C4-2B (cell line): ENCODE results near the gene ECHS1.

Experiments
- H3K27ac ChIP-seq: fragments of 450-650 bp; 2 replicates; pipeline ENCODE4 v1.5.1; 2017
- CTCF ChIP-seq: fragments of 450-650 bp; conservative IDR thresholded peaks from 2 replicates; pipeline ENCODE4 v1.5.1; 2017; ENCODE audit warnings: mild to moderate bottlenecking
- ZFX ChIP-seq: fragments of 450-650 bp; IDR thresholded peaks from 2 replicates; pipeline ENCODE4 v1.6.1; 2017

The ECHS1 gene

GRCh38 chr10:133336118-133336576 is 37.0 kb downstream of the ECHS1 start:
- TF ChIP-seq CTCF, result no peak
- no peak for TF ChIP-seq ZFX
- H3K27ac ChIP-seq, result no peak overlapping the region

GRCh38 chr10:133335246-133336117 is 37.7 kb downstream of the ECHS1 start:
- TF ChIP-seq CTCF, result no peak
- TF ChIP-seq ZFX, result no peak
- H3K27ac ChIP-seq, result no peak overlapping the region

GRCh38 chr10:133334503-133335245 is 38.5 kb downstream of the ECHS1 start:
- TF ChIP-seq ZFX, result no peak
- TF ChIP-seq CTCF, result no peak
- H3K27ac ChIP-seq, result no peak overlapping the region

- no peak overlapping the region for H3K27ac ChIP-seq
- no peak for TF ChIP-seq ZFX
- TF ChIP-seq CTCF, result no peak
Observed at GRCh38 chr10:133332936-133333699, 40.0 kb downstream of the ECHS1 start.

GRCh38 chr10:133329491-133330202 is 43.5 kb downstream of the ECHS1 start:
- TF ChIP-seq ZFX, result no peak
- TF ChIP-seq CTCF, result peak; percentile 99
- no peak overlapping the region for H3K27ac ChIP-seq

- no peak for TF ChIP-seq CTCF
- TF ChIP-seq ZFX, result no peak
- no peak overlapping the region for H3K27ac ChIP-seq
Observed at GRCh38 chr10:133328358-133329343, 44.5 kb downstream of the ECHS1 start.
